Fibroblast of skin of abdomen (primary cell): ENCODE data around the gene CDC42BPA.
"Not testable (repeated sequence)": the region's sequence is repeated elsewhere in the genome, so short reads cannot be mapped to it uniquely, and the experiment has no call there.

Experiments
- DNase-seq: peaks from one replicate; pipeline ENCODE4 v3.0.0-alpha.2; 2013

CDC42BPA gene

GRCh38 chr1:226960944-226961765 lies 357.1 kb downstream of the CDC42BPA start:
- no peak for DNase-seq

- DNase-seq, result no peak
These were observed 358.0 kb downstream of the CDC42BPA start for GRCh38 chr1:226960256-226960655.

GRCh38 chr1:226958300-226958699 lies 360.0 kb downstream of the CDC42BPA start:
- no peak for DNase-seq

GRCh38 chr1:226957714-226958113 lies 360.6 kb downstream of the CDC42BPA start:
- no peak for DNase-seq

GRCh38 chr1:226956942-226957713 lies 361.2 kb downstream of the CDC42BPA start:
- no peak for DNase-seq

- DNase-seq, result not testable (repeated sequence)
These were observed 362.4 kb downstream of the CDC42BPA start for GRCh38 chr1:226955857-226956256.

- no peak for DNase-seq
These were observed 363.5 kb downstream of the CDC42BPA start for GRCh38 chr1:226954777-226955176.

- DNase-seq, result no peak
These were observed 364.0 kb downstream of the CDC42BPA start for GRCh38 chr1:226954337-226954736.

GRCh38 chr1:226953175-226953800 lies 365.0 kb downstream of the CDC42BPA start:
- DNase-seq, result no peak

- no peak for DNase-seq
These were observed 366.2 kb downstream of the CDC42BPA start for GRCh38 chr1:226952118-226952441.

GRCh38 chr1:226951286-226952117 lies 366.8 kb downstream of the CDC42BPA start:
- DNase-seq, result no peak

- no peak for DNase-seq
These were observed 367.4 kb downstream of the CDC42BPA start for GRCh38 chr1:226950871-226951270.

GRCh38 chr1:226950316-226950715 lies 368.0 kb downstream of the CDC42BPA start:
- no peak for DNase-seq

- no peak for DNase-seq
These were observed 368.9 kb downstream of the CDC42BPA start for GRCh38 chr1:226949401-226949800.

- DNase-seq, result no peak
These were observed 369.3 kb downstream of the CDC42BPA start for GRCh38 chr1:226948996-226949395.

- no peak for DNase-seq
These were observed 369.8 kb downstream of the CDC42BPA start for GRCh38 chr1:226948480-226948879.

GRCh38 chr1:226948051-226948450 lies 370.2 kb downstream of the CDC42BPA start:
- no peak for DNase-seq

- DNase-seq, result no peak
These were observed 371.5 kb downstream of the CDC42BPA start for GRCh38 chr1:226946841-226947240.

GRCh38 chr1:226946285-226946684 lies 372.0 kb downstream of the CDC42BPA start:
- no peak for DNase-seq

- DNase-seq, result no peak
These were observed 372.4 kb downstream of the CDC42BPA start for GRCh38 chr1:226945858-226946245.

GRCh38 chr1:226945106-226945857 lies 373.0 kb downstream of the CDC42BPA start:
- no peak for DNase-seq

- no peak for DNase-seq
These were observed 374.4 kb downstream of the CDC42BPA start for GRCh38 chr1:226943927-226944326.
